ENCODE measurements around the gene C20orf204. TPM values are rescaled to one million over a fixed set of nuclear protein-coding genes. Genes with fewer than 3 reads are reported as not detected.
"Not testable (repeated sequence)": the region's sequence is repeated elsewhere in the genome, so short reads cannot be mapped to it uniquely, and the experiment has no call there.

C20orf204 gene
- total and polyA plus RNA-seq, 2 of the 4 experiments (the other 2 are of a cell fraction): 0.09 to 0.18 TPM

DNA sequence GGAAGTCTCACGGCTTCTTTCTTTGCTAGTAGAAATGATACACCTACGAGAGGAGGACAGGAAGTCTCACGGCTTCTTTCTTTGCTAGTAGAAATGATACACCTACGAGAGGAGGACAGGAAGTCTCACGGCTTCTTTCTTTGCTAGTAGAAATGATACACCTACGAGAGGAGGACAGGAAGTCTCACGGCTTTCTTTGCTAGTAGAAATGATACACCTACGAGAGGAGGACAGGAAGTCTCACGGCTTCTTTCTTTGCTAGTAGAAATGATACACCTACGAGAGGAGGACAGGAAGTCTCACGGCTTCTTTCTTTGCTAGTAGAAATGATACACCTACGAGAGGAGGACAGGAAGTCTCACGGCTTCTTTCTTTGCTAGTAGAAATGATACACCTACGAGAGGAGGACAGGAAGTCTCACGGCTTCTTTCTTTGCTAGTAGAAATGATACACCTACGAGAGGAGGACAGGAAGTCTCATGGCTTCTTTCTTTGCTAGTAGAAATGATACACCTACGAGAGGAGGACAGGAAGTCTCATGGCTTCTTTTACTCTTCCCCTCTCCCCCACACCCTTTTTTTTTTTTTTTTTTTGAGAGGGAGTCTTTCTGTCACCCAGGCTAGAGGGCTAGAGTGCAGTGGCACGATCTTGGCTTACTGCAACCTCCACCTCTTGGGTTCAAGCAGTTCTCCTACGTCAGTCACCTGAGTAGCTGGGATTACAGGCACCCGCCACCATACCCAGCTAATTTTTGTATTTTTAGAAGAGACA is 23.4 kb upstream of the C20orf204 start:
- H3K56ac ChIP-seq (ENCODE audit: extremely low read depth, insufficient read depth, low read length); H3K18ac ChIP-seq (ENCODE audit: low read depth, low read length); H3K23ac ChIP-seq (ENCODE audit: low read depth, low read length); H3K9me3 ChIP-seq (ENCODE audit: control insufficient read depth, insufficient read depth, low read length); H2BK15ac ChIP-seq (ENCODE audit: low read depth, low read length); H2AK5ac ChIP-seq (ENCODE audit: low read depth, low read length); dilution Hi-C loops (cut with HindIII; ENCODE audit: low sequenced_read_pairs, unreplicated experiment); H3K27ac ChIP-seq (ENCODE audit: insufficient read depth, low read length); H2BK20ac ChIP-seq (ENCODE audit: low read depth, low read length); H4K91ac ChIP-seq (ENCODE audit: insufficient read depth, low read depth, low read length); H3K4me2 ChIP-seq (ENCODE audit: low read depth, low read length); H4K5ac ChIP-seq (ENCODE audit: low read depth, low read length); BruUV-seq (replicated peaks); DNase-seq; ATAC-seq (ENCODE audit: low read depth); H2AFZ ChIP-seq (replicated peaks; ENCODE audit: low read length, poor library complexity); H2AK9ac ChIP-seq (replicated peaks; ENCODE audit: low read depth, low read length, poor library complexity); H4K8ac ChIP-seq (ENCODE audit: low read depth in 2 of 2, low read length in 2 of 2); H3K4ac ChIP-seq (ENCODE audit: low read depth, low read length); H3K14ac ChIP-seq (replicated peaks; ENCODE audit: low read depth, low read length); H3K9ac ChIP-seq (ENCODE audit: low read depth, low read length); POLR2A ChIA-PET (ENCODE audit: unreplicated experiment); H2BK120ac ChIP-seq (ENCODE audit: low read depth, low read length); H3K27me3 ChIP-seq (ENCODE audit: control insufficient read depth, insufficient read depth, low read length); H2BK5ac ChIP-seq (ENCODE audit: low read depth, low read length, poor library complexity, severe bottlenecking); intact Hi-C loops (cut with micrococcal nuclease); in situ Hi-C loops (cut with MboI; ENCODE audit: low sequenced_read_pairs); CTCF ChIA-PET; H3K4me3 ChIP-seq (ENCODE audit: insufficient read depth, low read depth, low read length): not testable (repeated sequence)
- peaks cover 20% of the 10 kb centered on the region for H4K20me1 ChIP-seq (ENCODE audit: insufficient read depth, low read length)
- peaks cover 27 to 50% of the 10 kb centered on the region in 2 experiments for H3K79me1 ChIP-seq (ENCODE audit: low read depth in 1 of 2, low read length in 2 of 2)
- peaks cover 13% of the 10 kb centered on the region for H3K9me1 ChIP-seq (ENCODE audit: insufficient read depth, low read length)
- no CpG with 5 or more reads among the region's 20 CpGs for WGBS, 2 experiments (ENCODE audit: extremely low coverage in 2 of 2, insufficient read length in 1 of 2)
- H3K4me1 ChIP-seq (ENCODE audit: control insufficient read depth, insufficient read depth, low read length): peaks cover 13% of the 10 kb centered on the region; the same call in 1 of the 2 replicates
- peaks cover 39% of the 10 kb centered on the region for H3K36me3 ChIP-seq (ENCODE audit: control insufficient read depth, insufficient read depth, low read length)

All from IMR-90 (cell line).